GM21737 (cell line): ENCODE data around the gene KLK14.

Experiments used
- ATAC-seq: cut with Tn5 transposase; IDR thresholded peaks from one replicate; pipeline ENCODE4 v1.9.1; 2021; ENCODE audit warnings: mild to moderate bottlenecking, moderate library complexity; ENCODE audit not compliant: unreplicated experiment

KLK14 gene

DNA sequence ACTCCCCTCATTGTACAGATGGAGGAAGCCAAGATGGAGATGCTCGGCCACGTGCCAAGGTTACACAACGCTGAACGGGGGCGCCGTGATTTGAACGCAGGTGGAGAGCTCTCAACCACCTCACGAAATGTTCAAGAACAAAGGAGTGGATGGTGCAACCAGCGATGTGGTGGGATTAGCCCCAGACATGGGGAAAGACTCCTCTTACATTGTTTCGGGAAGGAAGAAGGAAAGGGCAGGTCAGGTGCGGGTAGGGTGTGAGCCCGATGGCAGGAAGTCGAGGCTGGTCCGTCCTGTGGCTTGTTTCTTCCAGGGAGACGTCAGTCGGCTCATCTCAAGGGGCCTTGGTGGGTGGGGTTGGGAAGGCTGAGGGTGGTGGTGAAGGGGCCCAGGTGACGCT lies 7.1 kb upstream of the KLK14 start:
- no peak for ATAC-seq

- ATAC-seq: no peak
These were observed 3.6 kb upstream of the KLK14 start for GRCh38 chr19:51086153-51086850.

GRCh38 chr19:51084505-51084904 lies 1.8 kb upstream of the KLK14 start:
- no peak for ATAC-seq

DNA sequence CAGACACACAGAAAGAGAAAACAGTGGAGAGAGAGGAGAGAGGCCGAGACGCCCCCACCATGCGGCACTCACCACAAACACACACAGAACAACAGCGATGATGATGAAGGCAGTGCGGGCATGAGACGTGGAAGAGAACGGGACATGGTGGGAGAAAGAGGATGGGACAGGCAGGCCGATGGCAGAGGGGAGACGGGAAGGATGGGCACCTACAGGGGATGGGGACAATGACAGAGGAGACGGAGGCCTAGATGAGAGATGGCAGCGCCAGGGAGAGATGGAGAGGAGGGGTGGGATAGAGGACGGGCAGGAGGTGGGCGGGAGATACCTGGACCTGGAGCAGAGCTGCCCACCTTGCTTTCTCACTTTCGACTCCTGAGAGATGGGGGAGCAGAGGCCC lies 1.1 kb upstream of the KLK14 start:
- no peak for ATAC-seq

DNA sequence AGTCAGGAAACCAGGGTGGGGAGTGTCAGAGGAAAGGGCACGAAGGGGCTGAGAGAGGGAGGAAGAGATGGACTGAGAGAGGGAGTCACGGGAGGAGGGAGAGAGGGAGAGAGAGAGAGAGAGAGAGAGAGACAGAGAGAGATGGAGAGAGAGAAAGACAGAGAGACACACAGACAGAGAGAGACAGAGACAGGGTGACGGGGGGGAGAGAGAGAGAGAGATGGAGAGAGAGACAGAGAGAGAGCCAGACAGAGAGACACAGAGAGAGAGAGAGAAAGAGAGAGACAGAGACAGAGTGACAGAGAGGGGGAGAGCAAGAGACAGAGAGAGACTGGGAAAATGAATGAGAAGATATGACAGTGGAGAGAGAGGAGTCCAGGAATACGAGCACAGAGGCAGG lies 494 bp upstream of the KLK14 start:
- no peak for ATAC-seq

GRCh38 chr19:51081476-51081875 lies 1.2 kb downstream of the KLK14 start:
- no peak for ATAC-seq

GRCh38 chr19:51079481-51080110 lies 3.1 kb downstream of the KLK14 start:
- ATAC-seq: no peak

DNA sequence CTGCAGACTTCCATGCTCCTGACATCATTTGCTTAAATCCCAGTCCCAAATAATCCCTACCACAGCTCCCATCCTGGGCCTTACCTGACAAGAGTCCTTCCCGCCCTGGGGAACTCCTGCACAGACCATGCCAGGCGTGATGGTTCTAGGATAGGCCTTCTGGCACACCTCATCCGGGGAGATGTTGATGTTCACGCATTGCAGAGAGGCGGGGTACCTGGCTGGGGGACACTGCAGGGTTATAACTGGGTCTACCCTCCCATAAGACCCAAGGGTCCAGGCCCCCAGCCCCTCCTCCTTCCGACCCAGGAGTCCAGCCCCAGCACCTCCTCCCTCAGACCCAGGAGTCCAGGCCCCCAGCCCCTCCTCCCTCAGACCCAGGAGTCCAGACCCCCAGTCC lies 4.0 kb downstream of the KLK14 start:
- ATAC-seq: no peak

DNA sequence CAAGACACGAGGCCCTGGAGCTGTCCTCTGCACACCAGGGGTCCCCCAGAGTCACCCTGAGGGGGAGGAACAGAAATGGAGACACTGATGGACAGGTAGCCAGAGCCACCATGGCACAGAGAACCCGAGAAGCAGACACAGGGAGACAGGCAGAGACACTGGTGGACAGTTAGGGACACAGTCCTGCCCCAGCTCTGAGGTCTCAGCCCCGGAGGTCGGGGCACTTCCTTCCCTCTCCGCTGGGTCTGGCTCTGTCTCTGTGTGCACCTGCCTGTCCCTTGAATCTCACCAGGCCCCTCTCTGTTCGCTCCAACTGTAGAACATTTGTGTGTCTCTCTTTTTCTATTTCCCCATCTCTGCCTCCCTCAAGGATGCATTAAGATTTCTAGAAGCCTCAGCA lies 4.6 kb downstream of the KLK14 start:
- ATAC-seq: no peak

DNA sequence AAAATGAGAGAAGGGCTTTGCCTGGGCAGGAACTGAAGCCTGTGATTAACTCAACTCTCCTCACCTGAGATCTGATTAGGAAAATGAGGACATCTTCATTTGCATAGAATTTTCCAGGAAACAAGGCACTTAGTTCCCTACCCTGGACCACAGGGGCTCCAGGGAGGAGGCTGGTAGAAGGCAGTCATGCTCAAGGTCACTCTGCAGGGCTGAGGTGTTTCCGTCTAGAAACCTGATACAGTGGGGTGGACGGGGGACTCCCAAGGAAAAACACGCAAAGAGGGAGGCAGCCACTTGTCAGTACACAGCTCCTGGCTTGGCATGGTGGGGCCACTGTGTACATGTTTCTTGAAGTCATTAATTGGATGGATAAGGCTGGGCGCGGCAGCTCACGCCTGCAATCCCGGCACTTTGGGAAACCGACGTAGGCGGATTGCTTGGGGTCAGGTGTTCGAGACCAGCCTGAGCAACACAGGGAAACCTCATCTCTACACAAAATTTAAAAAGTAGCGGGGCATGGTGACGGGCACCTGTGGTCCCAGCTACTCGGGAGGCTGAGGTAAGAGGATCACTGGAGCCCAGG lies 6.0 kb downstream of the KLK14 start:
- no peak for ATAC-seq

GRCh38 chr19:51075998-51076397 lies 6.7 kb downstream of the KLK14 start:
- ATAC-seq: no peak

GRCh38 chr19:51071095-51071405 lies 11.6 kb downstream of the KLK14 start:
- ATAC-seq: no peak

DNA sequence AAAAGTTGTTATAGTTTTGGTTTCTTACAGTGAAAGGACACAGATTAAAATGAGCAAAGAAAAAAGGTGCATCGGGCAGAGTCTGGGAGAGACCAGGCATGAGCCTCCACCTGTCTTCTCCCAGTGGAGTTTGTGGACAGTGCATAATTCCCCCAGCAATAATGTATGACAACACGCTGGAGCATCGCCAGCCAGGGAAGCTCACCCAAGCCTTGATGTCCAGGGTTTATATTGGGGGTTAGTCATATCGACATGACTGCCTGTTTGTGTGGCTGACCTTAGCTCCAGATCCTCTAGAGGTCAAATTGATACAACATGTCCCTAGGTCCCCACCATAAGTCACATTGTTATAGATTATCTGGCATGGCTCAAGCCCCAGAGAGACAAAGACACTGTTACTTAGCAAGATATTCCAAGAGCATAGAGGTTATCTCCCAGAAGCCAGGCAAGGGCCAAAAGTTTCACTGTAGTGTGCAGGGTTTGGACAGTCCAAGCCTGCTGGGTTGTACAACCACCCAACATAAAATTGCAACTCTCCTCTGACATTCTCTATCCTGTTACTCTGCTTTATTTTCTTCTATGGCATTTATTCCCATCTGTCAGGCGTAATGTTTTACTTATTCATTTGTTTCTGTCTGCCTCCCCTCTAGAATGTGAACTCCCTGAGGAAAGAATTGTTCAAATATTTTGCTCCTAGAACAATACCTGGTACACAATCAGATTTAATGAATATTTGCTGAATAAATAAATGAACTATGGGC lies 12.2 kb downstream of the KLK14 start:
- ATAC-seq: no peak

DNA sequence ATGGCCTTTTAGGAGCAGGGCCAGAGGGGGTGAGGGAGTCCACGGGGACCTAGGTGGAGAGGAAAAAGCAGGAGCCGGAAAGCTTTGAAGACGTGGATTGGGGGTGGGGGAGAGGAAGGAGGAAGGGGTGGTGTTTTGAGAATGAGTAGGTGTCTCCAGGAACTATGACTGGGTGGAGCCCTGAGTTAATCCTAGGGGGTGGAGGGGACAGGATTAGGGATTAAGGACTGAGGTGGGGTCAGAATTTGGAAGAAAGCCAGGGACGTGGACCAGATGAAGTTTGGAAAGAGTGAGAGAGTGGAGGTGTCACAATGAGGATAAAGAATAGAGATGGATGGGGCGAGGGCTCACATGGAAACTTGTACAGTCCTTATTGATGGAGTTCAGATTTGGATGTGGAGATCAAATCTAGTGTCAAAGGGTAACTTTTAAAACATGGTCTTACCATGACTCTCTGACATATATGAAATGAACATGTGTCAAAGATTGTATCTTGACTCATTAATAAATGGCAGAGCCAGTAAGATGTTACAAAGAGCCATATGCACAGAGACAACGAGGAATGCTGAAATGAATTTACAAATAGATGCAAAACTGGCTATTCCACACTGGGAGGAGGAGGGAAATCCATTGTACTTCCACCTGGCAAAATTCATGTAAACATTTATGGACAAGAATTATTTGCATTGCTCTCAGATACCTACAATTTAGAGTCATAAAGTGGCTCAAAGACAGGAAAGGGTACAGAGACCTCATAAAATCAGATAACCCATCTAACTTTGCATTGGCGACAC lies 16.1 kb downstream of the KLK14 start:
- no peak for ATAC-seq

- no peak for ATAC-seq
These were observed 17.3 kb downstream of the KLK14 start for GRCh38 chr19:51065221-51065960.

DNA sequence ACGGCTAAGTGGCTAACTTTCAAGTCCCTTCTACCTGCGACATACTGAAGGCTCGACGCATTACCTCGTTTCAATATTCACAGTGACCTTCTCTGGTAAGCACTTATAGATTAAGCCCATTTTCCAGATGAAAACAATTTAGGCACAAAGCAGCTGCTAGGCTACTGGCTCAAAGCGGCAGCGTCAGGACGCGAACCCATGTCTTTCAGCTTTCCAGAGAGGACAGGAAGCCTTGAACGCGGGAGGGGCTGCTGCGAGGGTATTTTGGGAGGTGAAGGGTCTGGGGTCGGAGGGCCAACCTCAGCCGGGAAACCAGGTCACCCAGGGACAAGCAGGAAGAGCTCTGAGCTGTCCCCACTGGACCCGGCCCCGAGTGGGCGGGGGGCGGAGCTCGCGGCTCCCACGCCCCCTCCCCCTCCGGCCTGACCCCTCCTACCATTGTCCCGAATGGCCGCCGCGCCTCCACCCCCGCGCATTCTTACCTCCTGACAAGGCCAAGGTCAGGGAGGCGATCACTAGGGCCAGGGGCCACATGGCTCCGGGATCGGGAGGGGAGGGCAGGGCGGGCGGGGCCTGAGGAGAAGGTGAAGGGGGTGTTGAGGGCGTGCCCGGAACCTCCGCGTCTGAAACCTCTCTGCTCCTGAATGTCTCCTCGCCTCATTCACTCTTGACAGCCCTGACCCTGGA lies 18.0 kb downstream of the KLK14 start, which contains the start of gene KLK13:
TSS of gene KLK13 (minus strand) at position 559 of the 687 bp plus-strand sequence. CDS start at position 534, 25 bp downstream.
- no peak for ATAC-seq

- ATAC-seq: no peak
These were observed 19.0 kb downstream of the KLK14 start for GRCh38 chr19:51063664-51064063.

DNA sequence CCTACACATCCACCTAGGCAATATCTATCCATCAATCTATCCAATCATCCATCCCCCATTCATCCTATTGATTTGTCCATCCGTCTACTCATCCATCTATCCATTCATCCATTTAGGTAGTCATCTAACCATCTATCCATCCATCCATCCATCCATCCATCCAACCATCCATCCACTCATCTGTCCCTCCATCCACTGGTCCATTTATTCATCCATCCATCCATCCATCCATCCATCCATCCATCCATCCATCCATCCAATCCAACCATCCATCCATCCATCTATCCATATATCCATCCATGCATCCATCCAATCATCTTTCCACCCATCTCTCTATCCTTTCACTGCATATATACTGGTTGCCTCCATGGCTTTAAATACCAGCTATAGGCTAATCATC lies 21.7 kb downstream of the KLK14 start:
- ATAC-seq: no peak

GRCh38 chr19:51060336-51060735 lies 22.4 kb downstream of the KLK14 start:
- no peak for ATAC-seq

GRCh38 chr19:51059715-51060114 lies 23.0 kb downstream of the KLK14 start:
- no peak for ATAC-seq
